Astrocyte of the spinal cord (primary cell): ENCODE results near the gene NGB.

ENCODE experiments used
- DNase-seq: peaks from one replicate; pipeline ENCODE4 v3.0.0; 2011; ENCODE audit warnings: low read depth, low spot score
- H3K4me3 ChIP-seq: 2 replicates; pipeline ENCODE4 v1.5.1; 2011; ENCODE audit warnings: low read depth, mild to moderate bottlenecking, low read length, moderate library complexity
- in situ Hi-C: cut with HindIII; loops from 2 replicates; pipeline ENCODE4 v1.10.0; 2017; ENCODE audit warnings: low sequenced_read_pairs
- TF ChIP-seq, protein P1 (sequence below): IDR thresholded peaks from 2 replicates; pipeline ENCODE4 v1.5.1; 2012; ENCODE audit warnings: low read depth, mild to moderate bottlenecking, low read length, inconsistent platforms

The NGB gene

DNA sequence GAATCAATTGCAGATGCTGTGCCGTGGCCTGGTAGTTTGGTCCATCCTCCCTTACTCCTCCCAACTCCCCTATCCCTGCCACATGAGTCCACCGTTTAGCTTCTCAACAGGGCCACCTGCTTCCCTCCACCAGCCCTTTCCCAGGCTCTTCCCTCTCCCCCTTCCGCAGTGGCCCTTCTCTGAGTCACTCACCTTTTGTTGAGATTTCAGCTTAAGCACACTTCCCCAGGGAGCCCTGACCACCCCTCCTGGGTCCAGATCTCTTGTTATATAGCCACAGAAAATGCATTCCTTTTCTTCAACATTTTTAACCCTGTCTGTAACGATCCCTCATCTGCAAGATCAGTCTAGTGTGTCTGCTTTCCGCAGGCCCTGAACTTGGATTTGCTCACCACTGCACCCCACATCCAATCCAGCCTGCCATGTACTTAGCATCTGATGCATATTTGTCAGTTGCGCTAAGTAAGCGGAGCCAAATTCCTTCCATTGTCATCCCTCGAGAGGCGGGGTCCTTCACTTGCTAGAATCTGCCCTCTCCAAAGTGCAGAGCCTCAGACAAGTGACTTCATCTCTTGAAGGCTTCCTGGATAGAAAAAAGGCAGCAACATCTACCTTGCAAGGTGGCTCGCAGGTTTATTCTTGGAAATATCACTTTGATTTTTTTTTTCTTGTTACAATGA lies 48.3 kb downstream of the NGB start:
- no peak for DNase-seq
- in situ Hi-C loops, result no loop called here
- TF ChIP-seq, protein P1, sequence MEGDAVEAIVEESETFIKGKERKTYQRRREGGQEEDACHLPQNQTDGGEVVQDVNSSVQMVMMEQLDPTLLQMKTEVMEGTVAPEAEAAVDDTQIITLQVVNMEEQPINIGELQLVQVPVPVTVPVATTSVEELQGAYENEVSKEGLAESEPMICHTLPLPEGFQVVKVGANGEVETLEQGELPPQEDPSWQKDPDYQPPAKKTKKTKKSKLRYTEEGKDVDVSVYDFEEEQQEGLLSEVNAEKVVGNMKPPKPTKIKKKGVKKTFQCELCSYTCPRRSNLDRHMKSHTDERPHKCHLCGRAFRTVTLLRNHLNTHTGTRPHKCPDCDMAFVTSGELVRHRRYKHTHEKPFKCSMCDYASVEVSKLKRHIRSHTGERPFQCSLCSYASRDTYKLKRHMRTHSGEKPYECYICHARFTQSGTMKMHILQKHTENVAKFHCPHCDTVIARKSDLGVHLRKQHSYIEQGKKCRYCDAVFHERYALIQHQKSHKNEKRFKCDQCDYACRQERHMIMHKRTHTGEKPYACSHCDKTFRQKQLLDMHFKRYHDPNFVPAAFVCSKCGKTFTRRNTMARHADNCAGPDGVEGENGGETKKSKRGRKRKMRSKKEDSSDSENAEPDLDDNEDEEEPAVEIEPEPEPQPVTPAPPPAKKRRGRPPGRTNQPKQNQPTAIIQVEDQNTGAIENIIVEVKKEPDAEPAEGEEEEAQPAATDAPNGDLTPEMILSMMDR, result no peak
- H3K4me3 ChIP-seq, result no peak overlapping the region

DNA sequence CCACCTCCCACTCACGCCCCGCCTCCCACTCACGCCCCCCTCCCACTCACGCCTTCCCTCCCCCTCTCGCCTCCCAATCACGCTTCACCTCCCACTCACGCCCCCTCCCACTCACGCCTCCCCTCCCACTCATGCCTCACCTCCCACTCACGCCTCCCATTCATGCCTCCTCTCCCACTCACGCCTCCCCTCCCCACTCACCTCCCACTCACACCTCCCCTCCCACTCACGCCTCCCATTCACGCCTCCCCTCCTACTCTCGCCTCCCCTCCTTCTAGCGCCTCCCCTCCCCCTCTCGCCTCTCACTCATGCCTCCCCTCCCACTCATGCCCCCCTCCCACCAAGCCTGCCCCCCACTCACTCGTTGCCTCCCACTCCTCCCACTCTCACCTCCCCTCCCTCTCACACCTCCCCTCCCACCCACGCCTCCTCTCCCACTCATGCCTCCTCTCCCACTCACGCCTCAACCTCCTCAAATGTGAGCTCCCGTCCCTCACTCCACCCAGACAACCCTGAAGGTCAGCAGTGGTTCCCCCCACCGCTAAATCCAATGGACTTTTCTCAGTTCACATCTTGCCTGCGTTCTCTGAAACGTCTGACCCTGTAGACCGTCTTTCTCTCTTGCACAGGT lies 49.6 kb downstream of the NGB start:
- no peak overlapping the region for H3K4me3 ChIP-seq
- no peak for DNase-seq
- in situ Hi-C loops, result no loop called here
- TF ChIP-seq, protein P1, result no peak

DNA sequence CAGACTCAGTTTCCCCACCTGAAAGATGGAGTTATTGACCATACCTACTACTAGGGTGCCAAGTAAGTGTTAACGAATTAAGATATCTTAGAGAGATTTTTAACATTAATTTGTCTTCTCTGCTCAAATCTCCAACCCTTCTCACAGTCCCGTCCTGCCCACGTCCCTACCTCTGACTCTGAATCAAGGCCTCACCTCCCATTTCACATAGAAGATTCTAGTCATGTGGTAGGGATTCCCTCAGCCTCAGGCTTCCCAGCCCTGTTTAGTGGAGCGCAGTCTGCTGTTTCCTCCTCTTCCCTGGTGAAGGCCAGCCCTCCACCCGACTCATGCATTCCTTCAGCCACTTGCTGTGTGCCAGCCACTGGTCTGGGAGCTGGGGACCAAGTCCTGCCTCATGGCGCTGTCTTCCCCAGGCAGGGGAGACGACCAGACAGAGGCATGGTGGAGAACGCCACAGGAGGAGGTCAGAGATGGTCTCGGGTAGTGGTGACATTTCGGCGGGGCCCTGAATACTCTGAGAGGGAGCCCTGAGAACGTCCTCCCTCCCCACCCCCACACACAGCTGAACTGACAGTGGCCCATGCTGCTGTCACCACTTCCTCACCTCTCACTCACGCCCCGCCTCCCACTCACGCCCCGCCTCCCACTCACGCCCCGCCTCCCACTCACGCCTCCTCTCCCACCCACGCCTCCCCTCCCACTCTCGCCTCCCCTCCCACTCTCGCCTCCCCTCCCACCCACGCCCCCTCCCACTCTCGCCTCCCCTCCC lies 50.6 kb downstream of the NGB start:
- in situ Hi-C loops, result no loop called here

DNA sequence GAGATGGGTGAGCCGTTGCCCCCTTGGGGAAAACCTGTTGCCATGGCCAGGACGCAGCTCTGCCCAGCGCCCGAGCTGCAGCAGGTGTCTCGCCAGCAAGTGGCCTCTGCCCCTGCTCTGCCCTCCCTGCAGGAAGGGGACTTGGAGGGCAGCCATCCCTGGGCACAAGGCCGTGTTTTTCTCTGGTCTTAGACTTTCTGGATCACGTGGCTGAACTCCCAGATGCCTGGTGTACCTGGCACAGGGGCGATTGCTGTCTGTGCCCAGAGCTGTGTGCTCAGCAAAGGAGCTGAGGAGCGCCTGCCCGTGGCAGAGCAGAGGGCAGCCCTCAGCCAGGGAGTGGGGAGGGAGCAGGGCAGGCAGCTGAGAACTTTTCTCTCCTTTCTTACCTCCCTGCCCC lies 51.4 kb downstream of the NGB start:
- no peak overlapping the region for H3K4me3 ChIP-seq
- no peak for DNase-seq
- in situ Hi-C loops, result no loop called here
- TF ChIP-seq, protein P1, result no peak

More for the DNA sequence above, 50.6 kb downstream of the NGB start:
- TF ChIP-seq, protein P1, result no peak
- H3K4me3 ChIP-seq, result no peak overlapping the region
- no peak for DNase-seq

DNA sequence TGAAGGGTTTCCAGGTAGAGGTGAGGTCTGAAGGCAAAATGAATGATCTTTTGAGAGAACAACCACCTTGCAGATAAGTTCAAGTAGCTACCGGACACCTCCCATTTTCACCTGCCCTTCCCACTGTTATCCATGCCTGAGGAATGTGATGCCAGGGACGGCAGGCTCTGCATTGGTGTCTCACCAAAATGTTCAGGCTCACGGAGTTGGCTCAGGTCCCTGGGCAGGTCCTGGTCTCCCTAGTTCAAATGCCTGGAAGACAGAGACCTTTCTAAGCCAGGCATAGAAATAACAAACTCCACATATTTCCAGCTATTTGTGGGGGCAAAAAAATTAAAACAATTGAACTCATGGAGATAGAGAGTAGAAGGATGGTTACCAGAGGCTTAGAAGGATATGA lies 53.5 kb downstream of the NGB start:
- DNase-seq, result no peak
- H3K4me3 ChIP-seq, result no peak overlapping the region
- TF ChIP-seq, protein P1, result no peak
- in situ Hi-C loops, result no loop called here
